ENCODE measurements around the gene GSTM5. TPM values are rescaled to one million over a fixed set of nuclear protein-coding genes. Genes with fewer than 3 reads are reported as not detected.

The GSTM5 gene
- total RNA-seq, 2 experiments from 2014 or later, result not detected

- CTCF ChIA-PET (ENCODE audit: unreplicated experiment), result no interaction called here
- Histone ChIP-seq H3K9me2 (ENCODE audit: insufficient read depth, low read length) (no peaks in the 10 kb centered on the region), H3K9me3 (ENCODE audit: low read length) (no peaks in the 10 kb centered on the region), H3K27ac (ENCODE audit: low read depth, low read length, poor library complexity, severe bottlenecking) (no peak overlapping the region), H2AFZ (ENCODE audit: low read length) (no peak overlapping the region), H3K36me3 (ENCODE audit: insufficient read depth, low read length) (no peaks in the 10 kb centered on the region), H4K20me1 (ENCODE audit: insufficient read depth, low read length) (no peaks in the 10 kb centered on the region), H3K4me3 (ENCODE audit: low read depth, low read length, poor library complexity, severe bottlenecking) (no peak overlapping the region), H3K79me2 (ENCODE audit: insufficient read depth, low read depth, low read length) (no peaks in the 10 kb centered on the region), H3K4me2 (ENCODE audit: low read length) (no peak overlapping the region), H3K4me1 (ENCODE audit: insufficient read depth, low read length, poor library complexity, severe bottlenecking) (no peaks in the 10 kb centered on the region)
- DNase-seq (ENCODE audit: low spot score), result no peak
- intact Hi-C loops (cut with micrococcal nuclease; ENCODE audit: unreplicated experiment), result no loop called here
- POLR2A ChIA-PET, result no interaction called here
- no TSS peak for BruUV-seq (replicated peaks)
- no peak for TF ChIP-seq CTCF (conservative IDR thresholded peaks at IDR 0.05; ENCODE audit: low read length)
- TF ChIP-seq EZH2phosphoT487 (IDR thresholded peaks at IDR 0.05; ENCODE audit: borderline replicate concordance, low read depth, low read length), result no peak
Measured at GRCh38 chr1:109749221-109749620, 37.2 kb downstream of the GSTM5 start.

- H4K20me1 ChIP-seq (ENCODE audit: insufficient read depth, low read length), result no peaks in the 10 kb centered on the region
- H3K4me2 ChIP-seq (ENCODE audit: low read length), result no peak overlapping the region
- H3K9me2 ChIP-seq (ENCODE audit: insufficient read depth, low read length), result no peaks in the 10 kb centered on the region
- H3K4me3 ChIP-seq (ENCODE audit: low read depth, low read length, poor library complexity, severe bottlenecking), result no peak overlapping the region
- H3K4me1 ChIP-seq (ENCODE audit: insufficient read depth, low read length, poor library complexity, severe bottlenecking), result no peaks in the 10 kb centered on the region
- CTCF ChIA-PET (ENCODE audit: unreplicated experiment), result no interaction called here
- POLR2A ChIA-PET, result no interaction called here
- no peak overlapping the region for H2AFZ ChIP-seq (ENCODE audit: low read length)
- TF ChIP-seq EZH2phosphoT487 (IDR thresholded peaks at IDR 0.05; ENCODE audit: borderline replicate concordance, low read depth, low read length), result no peak
- no peak for TF ChIP-seq CTCF (conservative IDR thresholded peaks at IDR 0.05; ENCODE audit: low read length)
- intact Hi-C loops (cut with micrococcal nuclease; ENCODE audit: unreplicated experiment), result no loop called here
- H3K9me3 ChIP-seq (ENCODE audit: low read length), result no peaks in the 10 kb centered on the region
- BruUV-seq (replicated peaks), result no TSS peak
- H3K36me3 ChIP-seq (ENCODE audit: insufficient read depth, low read length), result no peaks in the 10 kb centered on the region
- no peak for DNase-seq (ENCODE audit: low spot score)
- no peaks in the 10 kb centered on the region for H3K79me2 ChIP-seq (ENCODE audit: insufficient read depth, low read depth, low read length)
- H3K27ac ChIP-seq (ENCODE audit: low read depth, low read length, poor library complexity, severe bottlenecking), result no peak overlapping the region
Measured at GRCh38 chr1:109750241-109750882, 38.3 kb downstream of the GSTM5 start.

DNA sequence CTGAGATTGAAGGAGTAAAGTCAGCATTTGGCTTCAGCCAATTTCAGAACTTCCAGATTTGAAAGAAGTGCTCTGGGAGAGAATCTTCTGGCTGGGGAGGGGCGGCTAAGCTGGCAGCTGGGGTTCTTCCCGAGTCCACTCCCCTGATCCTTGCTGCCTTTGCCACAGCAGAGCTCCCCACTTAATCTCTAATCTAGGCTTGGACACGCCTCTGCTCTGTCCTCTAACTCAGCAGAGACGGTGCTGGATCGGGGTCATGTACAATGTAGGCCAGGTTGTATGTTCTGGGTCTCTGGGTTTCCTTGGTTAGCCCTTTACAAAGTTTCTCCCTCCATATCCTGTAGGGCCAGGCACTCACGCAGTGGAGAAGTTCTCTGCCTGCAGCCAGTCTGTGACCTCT is 38.9 kb downstream of the GSTM5 start:
- no TSS peak for BruUV-seq (replicated peaks)

More for the DNA sequence above, 38.9 kb downstream of the GSTM5 start:
- H3K4me3 ChIP-seq (ENCODE audit: low read depth, low read length, poor library complexity, severe bottlenecking), result no peak overlapping the region
- no peaks in the 10 kb centered on the region for H3K36me3 ChIP-seq (ENCODE audit: insufficient read depth, low read length)
- no peak overlapping the region for H3K4me2 ChIP-seq (ENCODE audit: low read length)
- DNase-seq (ENCODE audit: low spot score), result no peak
- POLR2A ChIA-PET, result no interaction called here
- no peaks in the 10 kb centered on the region for H3K9me3 ChIP-seq (ENCODE audit: low read length)
- no peaks in the 10 kb centered on the region for H3K9me2 ChIP-seq (ENCODE audit: insufficient read depth, low read length)
- CTCF ChIA-PET (ENCODE audit: unreplicated experiment), result no interaction called here
- no peak for TF ChIP-seq EZH2phosphoT487 (IDR thresholded peaks at IDR 0.05; ENCODE audit: borderline replicate concordance, low read depth, low read length)
- TF ChIP-seq CTCF (conservative IDR thresholded peaks at IDR 0.05; ENCODE audit: low read length), result no peak
- H3K4me1 ChIP-seq (ENCODE audit: insufficient read depth, low read length, poor library complexity, severe bottlenecking), result no peaks in the 10 kb centered on the region
- H4K20me1 ChIP-seq (ENCODE audit: insufficient read depth, low read length), result no peaks in the 10 kb centered on the region
- no peaks in the 10 kb centered on the region for H3K79me2 ChIP-seq (ENCODE audit: insufficient read depth, low read depth, low read length)
- H3K27ac ChIP-seq (ENCODE audit: low read depth, low read length, poor library complexity, severe bottlenecking), result no peak overlapping the region
- no peak overlapping the region for H2AFZ ChIP-seq (ENCODE audit: low read length)
- intact Hi-C loops (cut with micrococcal nuclease; ENCODE audit: unreplicated experiment), result no loop called here

All from OCI-LY7 (cell line).